ENCODE data around the gene TMPRSS4.

Gene TMPRSS4

GRCh38 chr11:118157186-118157895 lies 80.5 kb downstream of the TMPRSS4 start:
- no peak for DNase-seq

GRCh38 chr11:118161786-118162185 lies 84.9 kb downstream of the TMPRSS4 start:
- no peak for DNase-seq

GRCh38 chr11:118162846-118163245 lies 86.0 kb downstream of the TMPRSS4 start:
- DNase-seq: no peak

GRCh38 chr11:118163494-118163893 lies 86.6 kb downstream of the TMPRSS4 start:
- no peak for DNase-seq

GRCh38 chr11:118164885-118165284 lies 88.0 kb downstream of the TMPRSS4 start:
- no peak for DNase-seq

- DNase-seq: no peak
These were observed 89.8 kb downstream of the TMPRSS4 start for GRCh38 chr11:118166641-118167040.

GRCh38 chr11:118167253-118167652 lies 90.4 kb downstream of the TMPRSS4 start:
- no peak for DNase-seq

GRCh38 chr11:118167906-118168305 lies 91.0 kb downstream of the TMPRSS4 start:
- DNase-seq: no peak

- DNase-seq: no peak
These were observed 91.4 kb downstream of the TMPRSS4 start for GRCh38 chr11:118168316-118168715.

GRCh38 chr11:118168751-118169150 lies 91.9 kb downstream of the TMPRSS4 start:
- no peak for DNase-seq

- no peak for DNase-seq
These were observed 92.6 kb downstream of the TMPRSS4 start for GRCh38 chr11:118169300-118170140.

- no peak for DNase-seq
These were observed 93.4 kb downstream of the TMPRSS4 start for GRCh38 chr11:118170231-118170630.

GRCh38 chr11:118170882-118171268 lies 94.0 kb downstream of the TMPRSS4 start:
- DNase-seq: no peak

Data from suppressor macrophage treated with lipopolysaccharide for 4 hours (primary cell).